ES-I3 (cell line): ENCODE data around the gene FAM83C.
"Not testable (repeated sequence)": the region's sequence is repeated elsewhere in the genome, so short reads cannot be mapped to it uniquely, and the experiment has no call there.

Experiments
- H3K36me3 ChIP-seq: 2 replicates; pipeline ENCODE4 v1.6.1; 2013; ENCODE audit warnings: mild to moderate bottlenecking, low read length, control low read depth, moderate library complexity; ENCODE audit not compliant: insufficient read depth
- H3K4me1 ChIP-seq: 2 replicates; pipeline ENCODE4 v1.6.1; 2013; ENCODE audit warnings: mild to moderate bottlenecking, control low read depth, low read length; ENCODE audit not compliant: insufficient read depth
- H3K9ac ChIP-seq: 2 replicates; pipeline ENCODE4 v1.6.1; 2013; ENCODE audit warnings: low read depth, mild to moderate bottlenecking, low read length, moderate library complexity
- H3K9me3 ChIP-seq: 2 replicates; pipeline ENCODE4 v1.6.1; 2013; ENCODE audit warnings: mild to moderate bottlenecking, low read length, moderate library complexity; ENCODE audit not compliant: control insufficient read depth, insufficient read depth

FAM83C gene

DNA sequence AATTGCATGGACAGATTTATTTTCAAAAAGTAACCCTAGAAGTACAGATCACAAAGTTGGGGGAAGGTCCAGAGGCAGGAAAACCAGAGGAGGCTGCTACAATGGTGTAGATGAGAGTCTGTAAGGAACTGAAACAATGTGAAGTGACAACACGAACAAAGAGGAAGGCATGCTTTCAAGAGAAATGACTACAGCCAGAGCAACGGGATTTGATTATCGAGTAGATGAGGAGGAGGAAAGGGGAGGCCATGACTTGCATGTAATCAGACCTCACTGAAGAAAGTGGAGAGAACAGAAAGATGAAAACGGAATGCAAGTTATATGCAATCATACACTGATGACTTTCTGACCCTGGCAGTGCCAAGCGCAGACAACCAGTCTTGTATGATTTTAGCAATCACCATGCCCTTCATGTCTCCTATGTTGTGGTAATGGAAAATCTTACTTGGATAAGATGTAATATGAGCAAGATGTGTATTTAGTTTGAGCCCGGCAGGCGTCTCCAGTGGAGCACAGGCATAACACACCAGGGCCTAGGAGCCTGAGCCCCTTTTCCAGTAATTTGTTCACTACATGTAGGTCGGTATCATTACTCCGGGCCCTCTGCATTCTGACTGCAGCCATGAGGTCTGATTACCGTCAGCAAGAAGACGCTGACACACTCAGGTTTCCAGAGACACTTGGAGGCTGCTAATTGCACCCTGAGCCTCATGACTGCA lies 34.0 kb upstream of the FAM83C start:
- Histone ChIP-seq H3K36me3 (no peaks in the 10 kb centered on the region), H3K4me1 (peaks cover 5% of the 10 kb centered on the region), H3K9ac (no peak overlapping the region), H3K9me3 (no peaks in the 10 kb centered on the region)

DNA sequence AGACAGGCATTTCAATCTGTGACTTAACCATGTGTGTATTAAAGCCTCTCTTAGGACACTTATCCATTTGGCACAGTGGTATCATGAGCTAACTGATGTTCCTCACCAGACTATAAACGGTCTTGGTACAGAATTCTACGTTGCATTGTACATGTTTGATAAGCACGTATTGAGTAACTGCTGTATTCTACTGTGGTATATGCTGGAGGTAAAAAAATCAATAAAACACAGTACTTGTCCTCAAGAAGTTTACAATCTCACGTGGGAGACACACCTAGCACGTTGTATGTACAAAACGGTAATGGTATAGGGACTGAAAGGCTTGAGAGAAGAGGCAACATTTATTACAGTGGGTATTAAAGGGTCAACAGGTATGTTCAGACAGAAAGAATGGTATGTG lies 33.2 kb upstream of the FAM83C start:
- H3K36me3 ChIP-seq: no peaks in the 10 kb centered on the region
- no peaks in the 10 kb centered on the region for H3K9me3 ChIP-seq
- H3K4me1 ChIP-seq: peaks cover 12% of the 10 kb centered on the region
- no peak overlapping the region for H3K9ac ChIP-seq

DNA sequence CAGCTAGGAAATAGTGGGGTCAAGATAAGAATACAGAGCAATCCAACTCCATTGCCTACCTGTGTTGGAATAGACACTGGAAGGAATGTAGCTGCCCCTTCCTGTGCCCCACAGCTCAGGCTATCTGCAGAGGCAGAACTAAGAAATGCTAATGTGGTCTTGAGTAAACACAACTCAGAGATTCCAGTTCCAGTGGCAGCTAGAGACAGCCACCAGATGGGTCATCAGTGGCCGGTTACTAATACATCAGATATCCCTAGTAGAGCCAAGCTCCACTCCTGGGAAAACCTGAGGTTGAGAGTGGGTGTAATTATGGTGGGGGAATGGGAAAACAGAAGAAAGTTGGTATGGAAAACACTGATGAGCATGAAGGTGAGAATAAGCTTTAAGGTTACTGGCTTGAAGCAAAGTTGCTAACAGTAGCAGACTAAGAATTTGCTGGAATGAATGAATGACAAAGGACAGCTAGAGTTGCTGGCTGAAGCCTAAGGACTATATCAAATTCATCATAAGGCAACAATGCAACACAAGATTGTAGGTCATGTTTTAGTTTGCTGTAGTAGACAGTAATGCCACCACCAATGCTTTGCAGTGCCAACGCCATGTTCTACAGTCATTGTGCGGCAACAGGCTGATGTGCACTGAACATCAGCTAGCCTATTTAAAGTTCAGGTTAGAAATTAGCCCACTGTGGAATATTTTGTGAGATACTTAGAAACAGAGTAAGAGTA lies 28.3 kb upstream of the FAM83C start:
- no peaks in the 10 kb centered on the region for H3K36me3 ChIP-seq
- H3K4me1 ChIP-seq: peaks cover 21% of the 10 kb centered on the region
- no peaks in the 10 kb centered on the region for H3K9me3 ChIP-seq
- H3K9ac ChIP-seq: no peak overlapping the region

DNA sequence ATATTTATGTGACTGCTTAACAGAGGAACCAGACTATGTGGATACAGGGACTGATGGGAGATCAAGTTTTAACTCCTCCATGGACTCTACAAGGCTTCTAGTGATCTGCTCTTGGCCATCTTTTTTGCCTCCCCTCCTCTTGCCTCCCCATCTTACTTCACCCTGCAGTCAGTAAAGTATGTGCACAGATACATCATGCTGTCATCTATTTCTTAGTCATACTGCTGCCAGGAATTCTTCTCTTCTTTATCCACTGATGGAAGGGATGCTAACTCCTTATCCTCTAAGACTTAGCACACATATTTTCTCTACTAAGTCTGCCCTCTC lies 27.6 kb upstream of the FAM83C start:
- no peaks in the 10 kb centered on the region for H3K36me3 ChIP-seq
- peaks cover 27% of the 10 kb centered on the region for H3K4me1 ChIP-seq
- no peak overlapping the region for H3K9ac ChIP-seq
- no peaks in the 10 kb centered on the region for H3K9me3 ChIP-seq

DNA sequence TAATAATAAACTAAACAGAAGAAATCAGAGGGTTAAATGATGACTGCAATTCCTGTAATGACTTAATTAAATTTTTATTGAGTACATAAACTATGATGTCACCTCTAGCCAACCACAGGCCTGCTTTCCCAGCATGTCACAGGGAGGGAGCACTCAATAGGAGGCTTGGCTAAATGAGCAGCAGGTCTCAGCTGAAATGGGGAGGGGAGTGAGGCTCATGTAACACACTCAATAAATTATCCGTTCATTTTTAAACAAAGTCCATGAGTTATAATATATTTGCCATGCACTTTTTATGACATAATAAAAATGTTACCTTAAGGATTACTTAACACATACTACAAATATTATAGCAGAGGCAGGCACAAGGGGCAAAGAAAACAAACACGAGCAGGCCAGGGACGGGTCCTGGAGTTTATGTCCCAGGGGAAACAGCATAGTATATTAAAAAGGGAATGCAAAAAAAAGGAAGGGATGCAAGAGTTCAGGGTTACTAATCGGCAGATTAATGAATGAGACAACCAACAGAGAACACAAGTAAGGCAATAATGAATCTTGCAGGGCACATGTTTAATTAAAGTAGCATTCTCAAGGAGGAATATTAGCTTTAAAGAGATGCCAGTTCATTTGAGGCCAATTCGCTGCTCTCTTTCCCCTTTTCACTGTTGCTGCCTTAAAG lies 27.1 kb upstream of the FAM83C start:
- H3K4me1 ChIP-seq: peaks cover 29% of the 10 kb centered on the region
- no peaks in the 10 kb centered on the region for H3K36me3 ChIP-seq
- H3K9ac ChIP-seq: no peak overlapping the region
- H3K9me3 ChIP-seq: no peaks in the 10 kb centered on the region

DNA sequence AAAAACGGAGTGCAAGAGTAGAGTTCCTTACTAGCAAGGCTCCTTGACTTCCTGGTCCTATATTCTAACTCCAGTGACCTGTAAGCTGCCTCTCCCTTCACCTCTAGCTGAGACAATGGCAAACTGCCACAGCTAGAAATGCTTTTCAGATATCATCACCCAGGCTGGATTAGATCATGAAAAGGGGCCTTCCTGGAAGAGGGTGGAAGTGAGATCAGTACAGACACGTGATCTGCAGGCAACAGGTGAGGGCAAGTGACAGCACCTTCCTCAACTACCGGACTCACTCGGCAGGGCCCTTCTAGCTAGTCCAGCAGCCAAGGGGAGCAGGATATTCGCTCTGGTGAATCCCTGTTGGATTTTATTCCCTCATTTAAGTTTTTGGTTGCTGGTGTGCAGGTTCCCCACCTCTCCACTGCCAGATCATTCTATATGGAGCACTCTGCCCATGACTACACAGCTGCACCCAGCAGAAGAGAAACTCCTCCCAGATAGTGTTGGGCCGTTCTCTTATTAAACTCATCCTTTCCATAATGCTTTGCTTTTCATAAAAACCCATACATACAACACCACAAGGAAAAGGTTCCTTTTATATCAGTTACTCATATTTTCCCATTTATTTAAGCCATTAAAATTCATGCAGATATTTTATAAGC lies 26.4 kb upstream of the FAM83C start:
- Histone ChIP-seq H3K36me3 (no peaks in the 10 kb centered on the region), H3K4me1 (peaks cover 29% of the 10 kb centered on the region), H3K9ac (no peak overlapping the region)

DNA sequence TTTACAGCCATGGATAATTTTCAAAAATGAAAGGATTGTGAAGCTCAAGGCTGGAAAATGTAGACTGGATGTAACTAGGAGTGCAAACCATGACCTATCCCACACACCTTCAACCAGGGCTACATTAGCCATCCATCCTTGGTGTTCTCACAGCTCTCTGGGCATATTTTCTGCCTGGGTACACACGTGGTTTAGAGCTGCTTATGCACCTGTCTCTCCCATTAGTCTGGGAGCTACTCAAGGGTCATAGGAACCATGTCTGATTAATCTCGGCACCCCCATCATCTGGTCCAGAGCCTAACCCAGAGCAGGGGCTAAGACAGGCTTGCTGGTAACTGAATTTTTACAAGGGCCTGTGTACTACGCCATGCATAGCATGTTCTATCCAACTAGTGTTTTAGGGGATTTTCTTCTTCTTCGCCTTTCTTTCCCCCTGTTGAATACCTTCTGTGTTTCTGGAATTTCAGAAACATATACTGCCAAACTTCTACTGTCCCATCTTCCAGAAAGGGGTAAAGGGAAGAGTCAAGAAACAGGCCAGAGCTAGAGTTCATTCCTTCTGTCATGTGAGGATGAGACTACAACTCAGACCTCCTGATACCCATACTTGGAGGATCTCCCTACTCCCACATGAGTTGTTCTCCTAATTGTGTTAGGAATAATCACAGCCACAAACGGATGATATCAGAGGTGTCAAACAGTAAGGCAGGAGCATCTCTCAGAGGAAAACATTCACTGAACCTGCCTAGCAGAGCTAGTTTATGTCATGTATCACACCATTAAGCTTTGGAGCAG lies 25.4 kb upstream of the FAM83C start:
- H3K9me3 ChIP-seq: no peaks in the 10 kb centered on the region
- peaks cover 31% of the 10 kb centered on the region for H3K4me1 ChIP-seq
- H3K36me3 ChIP-seq: no peaks in the 10 kb centered on the region
- H3K9ac ChIP-seq: no peak overlapping the region

More for the DNA sequence above, 26.4 kb upstream of the FAM83C start:
- H3K9me3 ChIP-seq: no peaks in the 10 kb centered on the region

DNA sequence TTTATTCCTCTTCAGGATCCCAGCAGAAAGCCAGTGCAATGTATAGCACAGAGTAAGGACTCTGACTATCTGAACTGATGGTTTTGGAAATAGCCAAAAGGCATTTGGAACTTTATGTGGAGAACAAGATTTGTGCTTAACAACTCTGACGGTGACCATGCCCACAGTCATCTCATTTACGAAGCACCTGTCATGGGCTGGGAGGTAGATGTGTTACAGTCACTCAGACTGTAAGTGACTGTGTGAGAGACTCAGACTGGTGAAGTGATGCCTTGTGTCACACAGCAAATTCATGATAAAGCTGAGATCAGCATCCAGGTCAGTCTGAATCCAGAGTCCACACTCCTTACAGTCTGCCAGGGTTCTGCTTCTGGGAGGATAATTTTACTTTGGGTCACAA lies 23.9 kb upstream of the FAM83C start:
- Histone ChIP-seq H3K4me1 (peaks cover 44% of the 10 kb centered on the region), H3K9ac (no peak overlapping the region), H3K36me3 (no peaks in the 10 kb centered on the region)

DNA sequence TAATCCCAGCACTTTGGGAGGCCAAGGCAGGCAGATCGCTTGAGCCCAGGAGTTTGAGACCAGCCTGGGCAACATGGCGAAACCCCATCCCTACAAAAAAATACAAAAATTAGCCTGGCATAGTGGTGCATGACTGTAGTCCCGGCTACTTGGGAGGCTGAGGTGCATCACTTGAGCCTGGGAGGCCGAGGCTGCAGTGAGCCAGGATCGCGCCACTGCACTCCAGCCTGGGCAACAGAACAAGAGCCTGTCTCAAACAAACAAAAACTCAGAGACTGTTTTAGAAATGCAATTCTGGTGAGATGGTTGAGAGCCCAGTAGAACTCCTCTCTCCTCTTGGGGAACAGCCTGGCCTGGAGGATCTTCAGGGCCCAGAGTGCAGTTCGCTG lies 23.4 kb upstream of the FAM83C start:
- H3K4me1 ChIP-seq: peaks cover 42% of the 10 kb centered on the region
- H3K9ac ChIP-seq, H3K36me3 ChIP-seq, H3K9me3 ChIP-seq: not testable (repeated sequence)

More for the DNA sequence above, 23.9 kb upstream of the FAM83C start:
- H3K9me3 ChIP-seq: no peaks in the 10 kb centered on the region

DNA sequence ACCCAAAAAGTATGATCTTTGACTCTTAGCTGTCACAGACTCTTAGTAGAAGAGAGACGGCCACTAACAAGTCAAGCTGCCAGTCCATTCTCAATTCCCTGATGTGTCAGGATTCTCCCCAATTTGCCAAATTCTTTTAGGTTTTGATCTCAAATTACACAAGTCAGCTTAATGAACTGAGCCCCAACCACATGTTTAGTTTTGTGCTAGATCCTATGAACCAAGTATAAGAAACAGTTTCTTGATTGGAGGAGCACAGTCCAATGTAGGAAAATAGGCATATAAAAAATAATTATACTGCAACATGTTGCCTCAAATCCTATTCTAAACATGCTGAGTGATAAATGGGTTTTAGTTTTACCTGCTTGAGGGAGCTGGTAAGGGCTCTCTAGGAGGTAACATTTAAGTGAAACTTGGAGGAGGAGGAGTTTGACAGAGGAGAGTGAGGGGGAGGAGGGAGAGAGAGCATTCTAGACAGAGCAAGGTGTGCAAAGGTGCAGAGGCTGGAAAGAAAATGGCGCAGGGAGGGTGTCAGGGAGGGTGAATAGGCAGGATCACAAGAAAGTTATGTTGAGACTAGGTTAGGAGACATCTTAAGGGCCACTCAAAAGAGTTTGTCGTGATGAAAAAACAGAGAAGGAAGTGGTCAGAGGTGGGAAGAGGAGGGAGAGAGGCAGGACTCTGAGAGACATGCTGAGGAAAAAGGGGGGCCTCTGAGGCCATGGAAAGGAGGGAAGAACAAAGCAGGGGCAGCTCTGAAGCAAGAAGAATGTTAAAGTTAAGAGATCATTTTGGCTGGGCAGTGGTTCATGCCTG lies 22.8 kb upstream of the FAM83C start:
- Histone ChIP-seq H3K9me3 (no peaks in the 10 kb centered on the region), H3K36me3 (no peaks in the 10 kb centered on the region), H3K9ac (no peak overlapping the region), H3K4me1 (peaks cover 36% of the 10 kb centered on the region)

DNA sequence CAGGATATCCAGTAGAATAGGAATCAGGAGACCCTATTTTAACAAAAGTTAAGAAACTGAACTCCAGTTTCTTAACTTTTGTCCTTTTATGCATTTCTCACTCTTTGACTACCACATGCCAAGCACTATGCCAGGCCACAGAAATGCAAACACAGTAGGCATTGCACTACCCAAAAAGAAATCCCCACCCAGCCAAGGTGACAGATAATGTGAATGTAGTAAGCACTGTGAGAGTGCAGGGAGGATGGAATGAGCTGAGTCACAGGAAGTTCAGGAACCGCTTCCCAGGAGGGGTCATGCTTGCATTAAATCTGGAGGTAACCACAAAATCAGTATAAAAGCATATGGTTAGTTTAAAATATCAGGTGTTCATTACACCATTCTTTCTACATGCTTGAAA lies 20.1 kb upstream of the FAM83C start:
- Histone ChIP-seq H3K36me3 (no peaks in the 10 kb centered on the region), H3K4me1 (peaks cover 26% of the 10 kb centered on the region), H3K9me3 (no peaks in the 10 kb centered on the region), H3K9ac (no peak overlapping the region)

DNA sequence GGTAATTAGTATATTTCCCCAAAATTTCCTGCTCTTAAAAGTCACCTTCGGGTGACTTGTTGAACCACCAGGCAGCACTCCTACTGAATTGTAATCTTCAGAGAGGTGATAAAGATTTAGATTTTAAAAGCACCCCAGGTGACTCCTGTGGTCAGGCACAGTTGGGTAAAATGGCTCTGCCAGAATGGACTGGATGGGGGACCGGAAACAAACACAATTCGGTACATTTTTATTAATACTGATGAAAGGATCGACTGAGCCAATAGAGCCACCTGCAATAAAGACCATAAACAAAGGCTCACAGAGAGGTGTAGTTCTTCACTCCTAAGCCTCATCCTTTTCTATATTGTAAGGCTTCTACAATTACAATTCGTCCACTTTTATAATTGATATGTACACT lies 19.6 kb upstream of the FAM83C start:
- Histone ChIP-seq H3K9ac (no peak overlapping the region), H3K36me3 (no peaks in the 10 kb centered on the region), H3K4me1 (peaks cover 30% of the 10 kb centered on the region), H3K9me3 (no peaks in the 10 kb centered on the region)

DNA sequence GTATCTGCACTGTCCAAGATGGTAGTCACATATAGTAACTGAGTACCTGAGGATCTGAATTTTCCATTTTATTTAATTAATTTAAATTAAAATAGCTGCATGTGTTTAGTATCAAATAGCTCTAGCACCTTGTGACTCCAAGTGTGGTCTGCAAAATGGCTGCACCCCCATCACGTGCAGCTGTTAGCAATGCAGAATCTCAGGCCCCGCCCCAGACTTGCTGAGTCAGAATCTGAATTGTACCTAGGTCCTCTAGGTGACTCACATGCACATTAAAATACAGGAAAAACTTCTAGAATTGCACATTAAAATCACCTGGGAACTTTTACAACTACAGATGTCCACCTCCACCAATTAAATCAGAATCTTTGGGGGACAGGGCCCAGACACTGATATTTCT lies 19.2 kb upstream of the FAM83C start:
- no peaks in the 10 kb centered on the region for H3K9me3 ChIP-seq
- no peaks in the 10 kb centered on the region for H3K36me3 ChIP-seq
- no peak overlapping the region for H3K9ac ChIP-seq
- peaks cover 34% of the 10 kb centered on the region for H3K4me1 ChIP-seq
